ENCODE measurements around the gene EVX1. TPM values are rescaled to one million over a fixed set of nuclear protein-coding genes. Genes with fewer than 3 reads are reported as not detected.

Gene EVX1
- total RNA-seq, 1 experiment from 2014 or later = not detected

DNA sequence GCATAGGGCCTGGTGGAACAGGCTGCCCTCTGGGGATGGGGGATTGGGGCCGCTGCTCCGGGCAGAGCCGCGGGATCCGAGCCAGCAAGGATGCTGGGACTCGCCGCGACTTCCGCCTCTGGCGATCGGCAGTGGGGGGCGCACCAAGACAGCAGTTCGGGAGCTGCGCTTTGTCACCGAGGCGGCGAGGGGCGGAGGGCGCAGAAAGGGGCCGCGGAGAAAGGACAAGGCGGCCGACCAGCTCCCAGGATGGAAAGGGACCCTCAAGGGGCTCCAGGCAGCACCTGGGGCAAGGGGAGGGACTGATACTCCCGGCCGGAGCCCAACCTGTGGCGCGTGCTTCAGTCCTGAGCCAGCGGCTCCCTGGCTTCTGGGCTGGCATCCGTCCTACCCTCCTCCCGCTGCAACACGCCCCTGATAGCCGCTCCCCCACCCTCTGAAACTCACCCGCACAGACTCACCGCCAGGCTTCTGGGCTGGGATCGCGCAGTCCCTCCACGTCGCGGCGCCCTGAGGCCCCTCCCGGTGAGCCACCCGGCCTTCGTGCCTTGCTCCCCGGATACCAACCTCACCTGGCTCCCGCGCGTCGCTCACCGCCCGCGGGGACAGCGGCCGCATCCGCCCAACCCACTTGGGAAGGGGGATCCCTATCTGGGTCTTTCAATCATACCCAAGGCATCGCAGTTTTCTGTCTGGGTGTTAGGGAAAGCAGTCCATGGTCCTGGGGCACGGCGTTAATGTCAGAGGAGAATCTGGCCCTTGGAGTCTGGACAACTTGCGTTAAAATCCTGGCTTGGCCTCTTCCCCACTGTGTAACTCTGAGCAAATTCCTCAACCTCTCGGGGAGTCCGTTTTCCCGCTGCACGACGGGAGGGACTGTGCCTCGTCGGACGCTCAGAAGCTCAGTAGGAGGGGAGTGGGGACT is 7.0 kb upstream of the EVX1 start:
- H3K9me3 ChIP-seq (replicated peaks) = no peaks in the 10 kb centered on the region
- peak; percentile 59 to 63 for DNase-seq (ENCODE audit: low read depth in 1 of 2, low spot score in 2 of 2)

DNA sequence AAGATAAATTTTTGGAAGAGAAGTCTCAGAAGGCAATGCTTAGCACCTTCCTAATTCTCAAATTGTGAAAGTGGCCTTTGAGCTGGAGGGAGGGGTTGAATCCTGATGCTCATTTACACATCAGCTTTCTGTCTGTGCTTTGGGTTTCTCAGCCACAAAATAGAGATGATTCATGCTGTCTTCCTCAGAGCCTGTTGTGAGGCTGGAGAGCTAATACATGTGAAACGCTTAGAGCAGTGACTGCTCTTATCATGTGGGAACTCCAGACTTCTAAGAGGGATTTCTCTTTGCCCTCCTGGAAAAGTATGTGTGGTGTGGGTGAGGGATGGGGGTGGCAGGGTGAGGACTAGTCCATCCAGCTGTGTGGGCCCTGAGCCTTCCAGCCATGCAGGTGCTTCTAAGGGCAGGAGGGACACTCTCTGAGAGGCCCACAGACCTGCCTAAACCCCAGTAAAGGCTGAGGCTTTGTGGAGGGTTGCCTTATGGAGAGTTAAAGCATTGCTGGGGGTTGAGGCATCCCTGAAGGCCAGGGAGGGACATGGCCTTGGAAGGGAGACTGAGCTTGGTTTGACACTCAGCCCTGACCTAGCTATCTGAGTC is 4.8 kb upstream of the EVX1 start:
- Histone ChIP-seq H3K36me3 (no peaks in the 10 kb centered on the region), H3K4me1 (replicated peaks) (peaks cover 13% of the 10 kb centered on the region), H3K27me3 (replicated peaks) (peaks cover 20% of the 10 kb centered on the region), H3K27ac (no peak overlapping the region), H3K4me3 (no peak overlapping the region), H3K9me3 (replicated peaks) (no peaks in the 10 kb centered on the region)
- no peak for DNase-seq (ENCODE audit: low read depth in 1 of 2, low spot score in 2 of 2)

More for the DNA sequence above, 7.0 kb upstream of the EVX1 start:
- Histone ChIP-seq H3K4me1 (replicated peaks) (peaks cover 8% of the 10 kb centered on the region), H3K4me3 (peak overlapping the region; percentile 43), H3K27ac (no peak overlapping the region), H3K36me3 (no peaks in the 10 kb centered on the region), H3K27me3 (replicated peaks) (no peaks in the 10 kb centered on the region)

DNA sequence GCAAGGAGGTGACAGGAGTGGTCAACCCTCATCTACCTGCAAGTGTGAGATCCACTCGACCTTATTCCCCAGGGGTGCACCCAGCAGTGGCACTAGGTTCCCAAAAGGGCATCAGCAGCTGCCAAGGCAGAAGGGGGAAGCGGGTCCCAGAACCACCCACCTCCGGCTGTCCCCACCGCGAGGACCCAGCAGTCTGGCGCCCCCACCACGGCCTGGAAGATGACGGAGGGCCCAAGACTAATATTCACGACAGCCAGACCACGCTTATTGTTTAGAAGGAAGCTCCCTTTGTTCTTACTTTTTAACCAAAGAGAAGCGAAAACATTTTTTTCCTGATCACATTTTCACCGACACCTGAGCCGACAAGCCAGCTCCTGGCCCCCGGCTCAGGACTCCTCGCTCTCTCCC is 3.6 kb upstream of the EVX1 start:
- H3K27me3 ChIP-seq (replicated peaks) = peaks cover 31% of the 10 kb centered on the region
- no peak for DNase-seq (ENCODE audit: low read depth in 1 of 2, low spot score in 2 of 2)

DNA sequence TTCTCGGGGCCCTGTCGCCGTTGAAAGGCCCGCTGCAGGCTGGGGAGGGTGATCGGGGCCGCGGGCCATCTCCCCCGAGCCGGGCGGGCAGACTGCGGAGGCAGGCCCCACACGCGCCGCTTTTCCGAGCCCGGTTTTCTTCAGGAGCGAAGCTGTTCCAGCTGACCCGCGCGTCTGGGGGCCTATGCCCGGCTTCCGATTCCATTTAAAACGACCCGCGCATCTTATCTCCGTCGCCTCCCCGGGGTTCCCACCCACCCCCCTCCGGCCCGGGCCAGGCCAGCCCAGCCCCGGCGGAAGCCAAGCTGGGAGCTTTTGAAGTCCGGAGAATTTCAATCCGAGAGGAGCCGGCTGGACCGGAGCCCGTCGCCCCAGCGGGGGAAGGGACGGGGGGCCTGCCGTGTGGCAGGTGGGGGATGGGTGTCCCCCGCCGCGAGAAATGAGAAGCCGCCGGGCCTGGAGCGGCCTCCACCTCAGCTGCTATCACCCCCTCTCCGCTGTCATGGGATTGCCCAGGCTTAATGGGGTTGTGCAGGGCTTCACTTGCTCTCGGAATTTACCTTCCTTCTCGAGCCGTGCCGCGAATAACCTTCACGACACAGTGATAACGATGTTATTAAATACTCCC is 3.1 kb upstream of the EVX1 start:
- H3K36me3 ChIP-seq = no peaks in the 10 kb centered on the region
- no peak overlapping the region for H3K27ac ChIP-seq
- peaks cover 34% of the 10 kb centered on the region for H3K27me3 ChIP-seq (replicated peaks)
- DNase-seq (ENCODE audit: low read depth in 1 of 2, low spot score in 2 of 2) = no peak
- peaks cover 19% of the 10 kb centered on the region for H3K4me1 ChIP-seq (replicated peaks)
- no peak overlapping the region for H3K4me3 ChIP-seq
- no peaks in the 10 kb centered on the region for H3K9me3 ChIP-seq (replicated peaks)

More for the DNA sequence above, 3.6 kb upstream of the EVX1 start:
- Histone ChIP-seq H3K27ac (no peak overlapping the region), H3K9me3 (replicated peaks) (no peaks in the 10 kb centered on the region), H3K36me3 (no peaks in the 10 kb centered on the region), H3K4me1 (replicated peaks) (peaks cover 19% of the 10 kb centered on the region), H3K4me3 (no peak overlapping the region)

DNA sequence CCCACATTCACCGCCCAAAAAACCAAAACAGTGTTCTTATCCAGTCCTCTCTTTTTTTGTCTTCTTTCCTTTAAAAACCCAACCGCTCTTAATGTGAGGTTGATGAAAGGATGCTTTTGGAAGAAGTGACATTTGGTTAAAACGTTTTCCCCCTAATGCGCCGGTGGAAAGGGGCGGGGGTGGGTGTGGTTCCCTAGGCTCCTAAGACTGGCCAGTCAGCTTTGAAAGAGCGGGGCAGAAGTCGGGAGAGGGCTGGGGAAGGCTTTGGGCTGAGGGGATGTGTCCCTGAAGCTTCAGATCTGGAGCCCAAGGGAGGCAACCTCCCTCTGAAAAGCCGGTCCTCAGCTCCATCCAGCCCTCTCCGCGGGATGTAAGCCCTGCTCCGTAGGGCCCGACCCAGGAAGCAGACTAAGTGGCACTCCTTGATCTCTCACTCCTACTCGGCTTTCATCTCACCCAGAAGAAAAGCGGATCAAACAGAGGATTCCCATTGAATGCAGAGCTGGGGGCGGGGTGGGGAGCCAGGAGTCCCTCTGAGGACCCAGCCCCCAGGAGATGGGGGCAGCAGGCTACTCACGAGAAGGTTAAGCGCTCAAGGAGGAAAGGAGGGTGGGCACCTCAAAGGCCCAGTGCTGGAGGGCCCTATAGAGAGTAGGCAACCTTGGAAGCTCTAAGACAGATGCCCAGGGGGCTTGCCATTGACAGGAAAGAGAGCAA is 2.4 kb upstream of the EVX1 start:
- no peak overlapping the region for H3K4me3 ChIP-seq
- no peaks in the 10 kb centered on the region for H3K36me3 ChIP-seq
- no peak overlapping the region for H3K27ac ChIP-seq
- H3K4me1 ChIP-seq (replicated peaks) = peaks cover 18% of the 10 kb centered on the region
- peaks cover 41% of the 10 kb centered on the region for H3K27me3 ChIP-seq (replicated peaks)
- DNase-seq (ENCODE audit: low read depth in 1 of 2, low spot score in 2 of 2) = no peak
- H3K9me3 ChIP-seq (replicated peaks) = no peaks in the 10 kb centered on the region

DNA sequence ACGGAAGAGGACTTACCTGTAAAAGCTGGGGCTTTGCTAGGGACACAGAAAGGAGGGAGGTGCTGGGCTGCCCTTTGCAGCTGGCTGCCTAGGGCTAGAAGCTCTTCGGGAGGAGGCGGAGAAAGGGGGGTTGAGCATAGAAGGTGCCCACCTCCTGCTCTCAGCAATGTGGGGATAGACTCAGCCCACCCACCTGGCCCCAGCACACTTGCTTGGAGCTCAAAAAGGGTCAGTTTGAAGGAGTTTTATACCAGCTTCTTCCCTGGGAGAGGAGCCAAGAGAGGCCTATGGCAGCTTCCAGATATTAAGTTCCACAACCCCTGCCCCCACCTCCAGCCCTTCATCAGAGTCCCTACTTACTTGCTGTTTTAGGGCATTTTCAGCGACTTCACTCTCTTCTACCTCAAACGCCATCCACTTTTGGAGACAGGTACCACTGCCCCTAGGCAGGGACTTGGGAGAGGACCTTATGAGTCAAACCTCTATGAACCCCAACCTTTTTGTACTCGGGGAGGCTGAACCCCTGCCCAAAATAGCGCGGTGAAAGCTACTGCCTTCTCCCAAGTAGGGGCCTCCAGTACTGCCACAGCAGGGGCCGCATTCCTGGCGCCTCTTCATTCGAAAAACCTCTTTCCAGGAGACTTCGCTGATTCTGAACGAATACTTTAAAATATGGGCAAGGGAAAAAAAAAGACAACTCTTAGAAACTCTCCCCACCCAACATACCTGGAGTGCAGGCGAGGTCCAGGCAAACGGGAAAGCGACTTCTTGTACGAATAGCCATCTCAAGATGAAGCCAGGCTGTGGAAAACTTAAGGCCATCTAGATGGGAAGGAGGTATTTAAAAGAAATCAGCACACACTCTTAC is 1.2 kb upstream of the EVX1 start:
- peaks cover 53% of the 10 kb centered on the region for H3K27me3 ChIP-seq (replicated peaks)
- no peak overlapping the region for H3K27ac ChIP-seq

DNA sequence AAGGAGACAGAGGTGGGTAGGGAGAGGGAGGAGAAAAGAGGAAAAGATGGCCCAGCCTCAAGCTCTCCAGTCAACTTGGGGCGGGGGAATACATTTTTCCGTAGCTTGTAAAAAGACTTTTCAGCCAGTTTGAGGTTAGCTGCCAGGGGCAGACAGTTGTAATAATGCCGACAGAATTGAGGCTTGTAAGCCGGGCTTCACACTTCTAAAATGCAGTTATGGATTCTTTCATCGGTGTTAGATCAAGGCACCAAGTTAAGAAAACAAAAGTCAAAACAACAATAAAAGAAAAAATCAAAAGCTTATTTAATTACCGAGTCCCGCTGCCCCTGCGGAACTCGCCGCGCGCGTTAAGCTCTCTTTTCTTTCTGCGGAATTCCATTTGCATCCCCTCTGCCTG is 448 bp upstream of the EVX1 start:
- Histone ChIP-seq H3K4me3 (no peak overlapping the region), H3K36me3 (no peaks in the 10 kb centered on the region)
- no peak for DNase-seq (ENCODE audit: low read depth in 1 of 2, low spot score in 2 of 2)

More for the DNA sequence above, 1.2 kb upstream of the EVX1 start:
- peaks cover 16% of the 10 kb centered on the region for H3K4me1 ChIP-seq (replicated peaks)
- no peaks in the 10 kb centered on the region for H3K36me3 ChIP-seq
- no peak overlapping the region for H3K4me3 ChIP-seq
- no peak for DNase-seq (ENCODE audit: low read depth in 1 of 2, low spot score in 2 of 2)
- no peaks in the 10 kb centered on the region for H3K9me3 ChIP-seq (replicated peaks)

DNA sequence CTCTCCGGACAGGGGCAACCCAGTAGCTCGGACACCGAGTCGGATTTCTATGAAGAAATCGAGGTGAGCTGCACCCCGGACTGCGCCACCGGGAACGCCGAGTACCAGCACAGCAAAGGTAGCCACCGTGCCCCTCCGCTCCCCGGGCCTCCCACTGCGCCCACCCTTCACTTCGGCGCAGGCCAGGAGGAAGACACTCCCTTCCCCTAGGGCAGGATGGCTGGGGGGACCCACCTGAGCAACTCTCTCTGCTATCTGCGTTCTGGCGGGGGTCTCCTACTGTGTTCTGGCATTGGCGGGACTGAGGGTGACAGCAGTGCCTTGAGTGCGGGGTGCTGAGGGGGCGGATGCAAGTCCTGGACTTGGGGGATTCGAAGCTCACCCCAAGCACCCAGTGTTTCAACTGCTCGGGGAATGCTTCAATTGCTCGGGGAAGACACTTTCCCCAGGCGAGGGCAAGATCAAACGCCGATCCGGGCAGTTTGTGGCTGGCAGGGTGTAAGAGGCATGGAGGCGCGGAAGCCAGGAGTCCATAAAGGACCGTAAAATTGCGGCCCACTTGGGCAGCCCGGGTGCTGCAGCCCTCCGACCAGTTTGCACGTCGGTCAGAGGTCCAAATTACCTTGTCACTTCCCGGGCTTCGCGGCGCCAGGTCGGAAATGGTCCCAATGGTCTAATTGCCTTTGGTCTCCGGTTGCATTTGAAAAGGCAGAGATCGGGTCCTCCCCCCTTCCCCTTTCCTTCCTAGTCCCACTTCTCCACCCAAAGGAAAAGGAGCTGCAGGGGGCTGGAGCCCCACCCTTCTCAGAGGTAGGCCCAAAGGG is 950 bp downstream of the EVX1 start:
- H3K4me3 ChIP-seq = peak overlapping the region; percentile 24
- H3K27me3 ChIP-seq (replicated peaks) = peaks cover 65% of the 10 kb centered on the region

More for the DNA sequence above, 448 bp upstream of the EVX1 start:
- Histone ChIP-seq H3K4me1 (replicated peaks) (peaks cover 16% of the 10 kb centered on the region), H3K9me3 (replicated peaks) (no peaks in the 10 kb centered on the region), H3K27me3 (replicated peaks) (peaks cover 57% of the 10 kb centered on the region), H3K27ac (no peak overlapping the region)

DNA sequence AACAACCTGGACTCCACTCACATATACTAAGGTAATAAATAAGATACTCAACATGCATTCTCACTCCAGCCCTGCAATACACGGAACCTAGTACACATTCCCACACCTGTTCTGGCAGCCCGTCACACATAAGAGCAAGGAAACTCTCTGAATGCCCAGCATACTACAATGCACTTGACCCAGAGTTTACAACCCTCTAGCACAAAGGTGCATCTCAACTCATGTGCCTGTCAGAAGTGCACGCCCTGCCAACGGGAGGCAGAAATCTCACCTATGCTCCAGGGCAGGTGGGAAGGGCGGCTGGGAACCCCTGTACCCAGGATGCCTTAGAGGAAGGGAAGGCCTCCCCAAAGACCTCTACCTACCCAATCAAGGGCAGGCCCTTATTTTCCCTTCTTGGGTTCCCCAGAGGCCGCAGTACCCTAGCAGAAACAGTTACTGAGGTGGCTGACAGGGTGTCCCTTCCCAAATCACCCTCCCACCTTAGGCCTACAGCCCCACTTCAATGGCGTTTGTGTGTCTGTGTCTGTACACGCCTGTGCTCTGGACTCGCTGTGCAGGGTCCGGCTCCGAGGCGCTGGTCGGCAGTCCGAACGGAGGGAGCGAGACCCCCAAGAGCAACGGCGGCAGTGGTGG is 2.0 kb downstream of the EVX1 start:
- no peaks in the 10 kb centered on the region for H3K9me3 ChIP-seq (replicated peaks)
- H3K36me3 ChIP-seq = no peaks in the 10 kb centered on the region
- DNase-seq (ENCODE audit: low read depth in 1 of 2, low spot score in 2 of 2) = no peak
- peaks cover 70% of the 10 kb centered on the region for H3K27me3 ChIP-seq (replicated peaks)
- peaks cover 16% of the 10 kb centered on the region for H3K4me1 ChIP-seq (replicated peaks)
- no peak overlapping the region for H3K27ac ChIP-seq
- H3K4me3 ChIP-seq = no peak overlapping the region

More for the DNA sequence above, 950 bp downstream of the EVX1 start:
- Histone ChIP-seq H3K36me3 (no peaks in the 10 kb centered on the region), H3K4me1 (replicated peaks) (peaks cover 16% of the 10 kb centered on the region), H3K27ac (no peak overlapping the region), H3K9me3 (replicated peaks) (no peaks in the 10 kb centered on the region)
- no peak for DNase-seq (ENCODE audit: low read depth in 1 of 2, low spot score in 2 of 2)

DNA sequence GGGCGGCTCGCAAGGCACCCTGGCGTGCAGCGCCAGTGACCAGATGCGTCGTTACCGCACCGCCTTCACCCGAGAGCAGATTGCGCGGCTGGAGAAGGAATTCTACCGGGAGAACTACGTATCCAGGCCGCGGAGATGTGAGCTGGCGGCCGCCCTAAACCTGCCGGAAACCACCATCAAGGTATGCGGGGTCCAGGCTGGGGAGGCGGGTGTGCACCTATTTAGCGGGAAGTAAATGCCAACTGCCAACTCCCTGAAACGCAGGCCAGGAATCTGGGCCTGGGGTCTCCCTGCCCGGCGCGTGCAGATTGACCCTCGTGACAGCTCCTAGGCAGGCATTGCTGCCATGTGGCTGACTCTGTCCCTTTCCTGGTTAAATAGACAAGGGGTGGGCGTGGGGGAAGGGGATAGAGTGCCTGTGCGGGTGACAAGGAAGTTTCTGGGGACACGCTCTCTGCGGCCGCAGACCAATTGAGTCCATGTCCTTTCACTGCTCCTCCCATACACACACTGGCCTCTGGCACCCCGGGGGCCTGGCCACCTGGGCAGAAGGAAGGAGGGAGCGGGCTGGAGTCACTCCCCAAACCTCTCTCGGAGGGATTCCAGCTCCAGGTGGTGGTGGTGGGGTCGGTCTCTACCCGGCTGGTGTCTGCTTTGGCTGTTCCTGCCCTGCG is 2.7 kb downstream of the EVX1 start:
- Histone ChIP-seq H3K27ac (no peak overlapping the region), H3K4me3 (no peak overlapping the region), H3K9me3 (replicated peaks) (no peaks in the 10 kb centered on the region), H3K36me3 (no peaks in the 10 kb centered on the region), H3K27me3 (replicated peaks) (peaks cover 70% of the 10 kb centered on the region), H3K4me1 (replicated peaks) (peaks cover 16% of the 10 kb centered on the region)
- no peak for DNase-seq (ENCODE audit: low read depth in 1 of 2, low spot score in 2 of 2)

DNA sequence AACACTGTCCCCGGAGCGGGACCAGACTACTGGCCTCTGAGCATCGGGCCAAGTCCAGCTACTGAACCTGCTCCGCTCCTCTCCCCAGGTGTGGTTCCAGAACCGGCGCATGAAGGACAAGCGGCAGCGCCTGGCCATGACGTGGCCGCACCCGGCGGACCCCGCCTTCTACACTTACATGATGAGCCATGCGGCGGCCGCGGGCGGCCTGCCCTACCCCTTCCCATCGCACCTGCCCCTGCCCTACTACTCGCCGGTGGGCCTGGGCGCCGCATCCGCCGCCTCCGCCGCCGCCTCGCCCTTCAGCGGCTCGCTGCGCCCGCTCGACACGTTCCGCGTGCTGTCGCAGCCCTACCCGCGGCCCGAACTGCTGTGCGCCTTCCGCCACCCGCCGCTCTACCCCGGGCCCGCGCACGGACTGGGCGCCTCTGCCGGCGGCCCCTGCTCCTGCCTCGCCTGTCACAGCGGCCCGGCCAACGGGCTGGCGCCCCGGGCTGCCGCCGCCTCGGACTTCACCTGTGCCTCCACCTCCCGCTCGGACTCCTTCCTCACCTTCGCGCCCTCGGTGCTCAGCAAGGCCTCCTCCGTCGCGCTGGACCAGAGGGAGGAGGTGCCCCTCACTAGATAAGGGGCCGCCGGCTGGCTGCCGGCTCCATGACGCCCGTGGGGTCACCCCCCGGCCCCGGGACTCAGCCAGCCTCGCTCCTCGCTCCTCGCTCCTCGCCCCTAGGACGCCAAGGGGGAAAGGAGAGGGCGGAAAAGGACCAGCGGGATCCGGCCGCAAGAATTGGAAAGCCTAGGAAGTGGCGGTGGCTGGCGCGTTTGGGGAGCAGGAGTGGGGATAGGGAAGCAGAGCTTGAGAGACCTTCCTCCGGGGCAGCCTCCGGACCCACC is 3.4 kb downstream of the EVX1 start:
- DNase-seq (ENCODE audit: low read depth in 1 of 2, low spot score in 2 of 2) = no peak
- no peak overlapping the region for H3K4me3 ChIP-seq
- peaks cover 75% of the 10 kb centered on the region for H3K27me3 ChIP-seq (replicated peaks)

More for the DNA sequence above, 3.4 kb downstream of the EVX1 start:
- peaks cover 16% of the 10 kb centered on the region for H3K4me1 ChIP-seq (replicated peaks)
- no peaks in the 10 kb centered on the region for H3K36me3 ChIP-seq
- H3K9me3 ChIP-seq (replicated peaks) = no peaks in the 10 kb centered on the region
- H3K27ac ChIP-seq = no peak overlapping the region
